GM18499 (cell line): ENCODE results near the gene CTDSP1.

Experiments
- ATAC-seq: cut with Tn5 transposase; IDR thresholded peaks from one replicate; pipeline ENCODE4 v1.9.1; 2021; ENCODE audit warnings: moderate number of reproducible peaks; ENCODE audit not compliant: insufficient read depth, unreplicated experiment

The CTDSP1 gene

GRCh38 chr2:218422403-218423086 is 22.9 kb downstream of the CTDSP1 start:
- no peak for ATAC-seq

- ATAC-seq, result no peak
These were observed 23.9 kb downstream of the CTDSP1 start for GRCh38 chr2:218423584-218423983.

- no peak for ATAC-seq
These were observed 25.9 kb downstream of the CTDSP1 start for GRCh38 chr2:218425531-218425930.

GRCh38 chr2:218427741-218428140 is 28.1 kb downstream of the CTDSP1 start:
- ATAC-seq, result no peak

GRCh38 chr2:218428846-218429558 is 29.3 kb downstream of the CTDSP1 start:
- no peak for ATAC-seq

GRCh38 chr2:218429911-218430692 is 30.4 kb downstream of the CTDSP1 start:
- ATAC-seq, result no peak

GRCh38 chr2:218430721-218431120 is 31.1 kb downstream of the CTDSP1 start:
- no peak for ATAC-seq

GRCh38 chr2:218431878-218432277 is 32.2 kb downstream of the CTDSP1 start:
- ATAC-seq, result no peak

- no peak for ATAC-seq
These were observed 33.2 kb downstream of the CTDSP1 start for GRCh38 chr2:218432676-218433365.

GRCh38 chr2:218434456-218434855 is 34.8 kb downstream of the CTDSP1 start:
- no peak for ATAC-seq

- no peak for ATAC-seq
These were observed 35.6 kb downstream of the CTDSP1 start for GRCh38 chr2:218435003-218435982.

- ATAC-seq, result no peak
These were observed 37.3 kb downstream of the CTDSP1 start for GRCh38 chr2:218436992-218437391.

GRCh38 chr2:218437969-218438368 is 38.3 kb downstream of the CTDSP1 start:
- no peak for ATAC-seq

GRCh38 chr2:218438596-218438995 is 38.9 kb downstream of the CTDSP1 start:
- ATAC-seq, result no peak

- ATAC-seq, result no peak
These were observed 45.2 kb downstream of the CTDSP1 start for GRCh38 chr2:218444692-218445357.

- ATAC-seq, result no peak
These were observed 45.9 kb downstream of the CTDSP1 start for GRCh38 chr2:218445602-218446001.

GRCh38 chr2:218446547-218446946 is 46.9 kb downstream of the CTDSP1 start:
- ATAC-seq, result no peak

GRCh38 chr2:218447072-218447471 is 47.4 kb downstream of the CTDSP1 start:
- ATAC-seq, result no peak

- no peak for ATAC-seq
These were observed 49.3 kb downstream of the CTDSP1 start for GRCh38 chr2:218448934-218449333.
